Stimulated activated CD4-positive, alpha-beta T cell treated with anti-CD3 and anti-CD28 coated beads, Interleukin-1b, Interleukin-23, amount 100 ng/mL, for 48 hours (primary cell): ENCODE data around the gene CARMIL1.

Experiments
- DNase-seq: peaks from one replicate; pipeline ENCODE4 v3.0.0-alpha.2; 2020

CARMIL1 gene

DNA sequence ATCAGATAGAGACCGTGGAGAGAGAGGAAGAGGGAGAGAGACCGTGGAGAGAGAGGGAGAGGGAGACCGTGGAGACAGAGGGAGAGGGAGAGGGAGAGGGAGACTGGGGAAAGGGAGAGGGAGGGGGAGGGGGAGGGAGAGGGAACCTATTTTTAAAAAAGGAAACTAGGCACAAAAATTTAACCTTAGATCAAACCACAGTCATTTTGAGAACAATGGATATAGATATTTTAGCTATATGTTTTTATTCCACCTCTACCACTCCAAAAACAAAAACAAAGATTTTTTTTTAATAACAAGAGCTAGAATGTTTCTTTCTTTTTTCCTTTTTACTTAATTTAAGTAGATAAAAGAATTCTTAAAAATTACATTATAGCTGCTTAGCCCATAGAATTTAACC, 307.8 kb downstream of the CARMIL1 start:
- no peak for DNase-seq

GRCh38 chr6:25590986-25591385, 311.8 kb downstream of the CARMIL1 start:
- no peak for DNase-seq

- no peak for DNase-seq
Observed at GRCh38 chr6:25596928-25597818, 318.0 kb downstream of the CARMIL1 start.

DNA sequence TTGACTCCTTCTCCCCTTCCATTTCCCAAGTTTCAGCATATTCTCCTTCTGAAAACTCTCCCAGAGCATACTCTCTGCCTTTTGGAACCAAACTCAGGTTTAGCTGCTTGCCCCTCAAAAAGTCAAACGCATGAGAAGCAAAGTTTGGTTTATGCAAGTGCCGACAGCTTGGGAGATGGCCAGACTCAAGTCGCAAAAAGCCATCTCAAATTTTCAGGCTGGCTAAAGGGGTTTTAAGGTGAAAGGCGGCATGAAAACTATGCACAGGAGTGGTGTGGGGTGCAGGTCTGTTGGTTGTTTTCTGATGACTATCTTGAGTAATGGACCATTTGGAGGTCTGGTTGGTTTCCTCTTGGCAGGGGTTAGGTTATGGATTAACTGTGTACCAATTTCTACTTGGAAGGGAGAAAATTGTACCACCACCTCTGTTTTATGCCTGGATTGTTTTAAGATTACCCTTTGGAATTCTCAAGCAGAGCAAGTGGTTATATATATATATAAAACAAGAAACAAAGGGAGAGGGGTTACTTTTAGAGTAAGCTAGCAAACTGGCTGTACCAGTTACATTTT, 320.4 kb downstream of the CARMIL1 start:
- no peak for DNase-seq

DNA sequence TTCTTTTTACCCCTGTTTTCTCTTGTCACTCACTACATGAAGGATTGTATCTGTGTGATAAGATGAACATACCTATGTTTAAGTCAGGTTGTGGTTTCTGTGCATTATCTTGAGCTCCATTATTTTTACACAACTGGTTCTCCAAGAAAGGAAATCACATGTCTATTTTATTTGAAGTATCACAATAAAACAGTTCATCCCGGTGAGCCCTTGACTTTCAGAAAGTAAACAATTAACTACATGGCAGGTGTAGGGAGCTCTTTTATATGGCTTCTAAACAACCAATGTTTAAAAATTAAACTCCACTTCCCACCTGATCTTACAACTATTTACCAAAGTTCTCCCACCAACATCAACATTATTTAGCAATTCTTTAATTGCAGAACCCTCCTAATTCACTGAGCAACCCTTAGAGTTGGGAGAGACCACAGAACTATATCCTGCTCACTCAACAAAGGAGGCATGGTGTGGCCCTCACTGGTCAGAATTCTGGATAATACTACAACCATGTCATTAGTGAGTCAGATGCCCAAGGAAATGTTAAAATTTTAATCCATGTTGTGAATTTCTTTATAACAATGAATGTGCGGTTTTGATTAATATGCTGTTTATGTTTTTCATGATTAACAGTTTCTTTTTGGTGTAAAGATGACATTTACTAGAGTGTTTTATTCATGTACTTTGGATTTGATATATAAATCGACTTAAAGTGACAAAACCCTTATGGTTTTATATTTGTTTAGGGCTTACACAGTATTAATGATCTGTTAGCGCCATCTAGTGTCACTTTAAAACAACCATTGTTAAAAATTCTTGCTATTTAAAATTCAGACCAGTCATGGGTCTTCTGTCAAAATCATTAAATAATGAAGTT, 322.9 kb downstream of the CARMIL1 start:
- no peak for DNase-seq

- no peak for DNase-seq
Observed at GRCh38 chr6:25602674-25602982, 323.5 kb downstream of the CARMIL1 start.

- DNase-seq = no peak
Observed at GRCh38 chr6:25603251-25603650, 324.1 kb downstream of the CARMIL1 start.

DNA sequence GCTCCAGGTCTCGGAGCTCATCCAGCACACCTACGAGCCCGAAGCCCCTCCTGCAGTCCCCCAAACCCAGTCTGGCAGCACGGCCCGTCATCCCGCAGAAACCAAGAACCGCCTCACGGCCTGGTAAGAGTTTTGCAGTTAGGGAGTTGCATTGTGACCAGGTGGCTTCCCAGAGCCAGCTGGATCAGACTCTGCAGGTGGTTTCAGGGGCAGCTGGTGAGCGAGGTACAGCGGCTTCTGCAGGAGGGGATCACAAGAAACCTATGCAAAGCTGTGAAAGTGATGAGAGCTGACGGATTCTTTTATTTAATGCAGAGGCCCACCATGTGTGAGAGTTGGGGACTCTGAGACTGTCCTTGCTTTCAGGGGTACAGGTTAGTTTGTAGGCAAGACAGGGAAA, 327.0 kb downstream of the CARMIL1 start:
- DNase-seq = no peak

DNA sequence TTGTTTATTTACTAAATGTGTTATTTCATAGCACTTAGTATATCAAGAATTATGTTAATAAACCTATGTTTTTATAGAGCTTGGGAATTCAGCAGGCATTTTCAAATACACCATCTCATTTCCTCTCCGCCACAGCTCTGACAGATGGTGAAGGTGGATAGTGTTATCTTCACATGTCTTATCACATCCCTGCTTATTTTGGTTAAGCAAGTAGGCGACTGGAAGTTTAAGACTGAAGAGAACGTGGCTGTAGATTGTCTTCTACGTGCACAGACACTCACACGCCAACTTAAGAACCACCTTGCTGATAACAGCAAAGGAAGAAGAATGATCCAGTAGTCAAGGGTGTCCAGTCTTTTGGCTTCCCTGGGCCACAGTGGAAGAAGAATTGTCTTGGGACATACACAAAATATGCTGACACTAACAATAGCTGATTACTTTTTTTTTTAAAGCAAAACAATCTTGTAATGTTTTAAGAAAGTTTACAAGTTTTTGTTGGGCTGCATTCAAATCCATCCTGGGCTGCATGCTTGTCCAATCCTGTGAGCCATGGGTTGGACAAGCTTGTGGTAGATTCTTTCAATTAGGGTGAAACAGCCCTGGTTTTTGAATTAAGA, 329.5 kb downstream of the CARMIL1 start:
- DNase-seq = no peak

DNA sequence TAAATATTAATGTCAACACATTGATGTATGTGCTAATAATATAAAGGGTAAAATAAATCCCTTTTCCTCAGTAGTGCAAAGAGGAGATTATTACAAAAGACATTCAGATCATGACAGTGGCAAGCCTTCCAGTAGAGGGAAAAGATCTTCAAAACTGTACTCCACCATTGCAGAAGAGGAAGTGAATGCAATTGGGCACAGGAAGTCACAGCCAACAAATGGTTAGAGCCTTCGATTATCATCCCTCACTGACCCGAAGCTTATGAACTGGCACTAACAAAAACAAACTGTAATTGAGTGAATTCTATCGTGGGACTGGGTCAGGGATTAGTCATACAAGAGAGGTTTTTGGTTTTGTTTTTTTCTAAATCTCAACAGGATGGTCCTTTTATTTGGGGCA, 333.5 kb downstream of the CARMIL1 start:
- no peak for DNase-seq

GRCh38 chr6:25613415-25613814, 334.2 kb downstream of the CARMIL1 start:
- no peak for DNase-seq

DNA sequence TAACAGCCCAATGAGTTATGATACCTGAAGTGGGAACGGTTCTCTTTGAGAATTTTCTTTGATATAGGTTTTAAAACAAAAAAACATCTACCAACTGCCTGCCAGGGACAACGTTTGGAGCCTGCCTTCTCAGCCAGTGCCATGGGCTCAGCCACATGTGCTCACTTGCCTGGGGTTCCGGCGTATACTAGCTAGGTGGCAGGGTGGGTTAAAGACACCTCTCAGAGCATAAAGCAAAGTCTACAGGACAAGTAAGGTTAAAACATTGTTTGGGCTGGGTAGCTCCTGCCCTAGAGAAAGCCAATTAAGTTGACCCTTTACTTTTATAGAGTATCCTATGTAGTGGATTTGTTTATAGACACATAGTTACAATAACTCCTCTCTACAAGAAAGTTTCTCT, 334.9 kb downstream of the CARMIL1 start:
- DNase-seq = no peak

DNA sequence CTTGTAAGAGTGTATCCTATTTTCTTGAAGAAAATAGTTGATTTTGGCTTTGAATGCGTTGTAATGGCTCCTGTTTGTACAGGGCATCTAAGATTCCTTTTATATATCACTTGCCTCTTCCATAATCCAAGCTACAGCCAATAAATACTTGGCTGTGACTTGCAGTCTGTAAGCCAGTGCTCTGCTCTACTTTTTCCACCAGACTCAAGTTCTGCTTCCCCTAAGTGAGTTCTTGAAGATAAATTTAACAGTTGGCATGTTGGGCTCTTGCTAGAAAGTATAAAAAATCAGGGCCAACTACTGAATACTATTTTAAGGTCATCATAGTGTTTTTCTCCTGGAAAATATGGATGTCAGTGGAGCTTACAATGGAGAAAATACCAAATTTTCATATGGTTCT, 336.3 kb downstream of the CARMIL1 start:
- no peak for DNase-seq

DNA sequence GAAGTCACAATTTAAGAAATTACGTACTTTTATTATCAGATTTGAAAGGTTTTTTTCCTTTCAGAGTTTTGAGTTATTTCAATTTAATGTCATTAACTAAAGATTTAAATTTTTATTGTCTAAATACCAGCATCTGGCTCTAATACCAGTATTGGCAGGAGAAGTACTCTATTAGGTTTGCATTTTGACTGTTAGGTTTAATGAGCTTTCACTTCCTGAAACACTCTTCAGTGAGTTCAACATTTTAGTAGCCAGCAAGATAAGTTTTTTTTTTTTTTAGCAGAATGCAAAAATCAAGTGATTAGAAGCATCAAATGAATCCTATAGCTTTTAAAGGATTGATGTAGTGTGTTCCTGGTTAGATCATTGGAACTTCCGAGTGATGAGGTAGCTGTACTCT, 338.8 kb downstream of the CARMIL1 start:
- no peak for DNase-seq

- no peak for DNase-seq
Observed at GRCh38 chr6:25619217-25619616, 340.0 kb downstream of the CARMIL1 start.

DNA sequence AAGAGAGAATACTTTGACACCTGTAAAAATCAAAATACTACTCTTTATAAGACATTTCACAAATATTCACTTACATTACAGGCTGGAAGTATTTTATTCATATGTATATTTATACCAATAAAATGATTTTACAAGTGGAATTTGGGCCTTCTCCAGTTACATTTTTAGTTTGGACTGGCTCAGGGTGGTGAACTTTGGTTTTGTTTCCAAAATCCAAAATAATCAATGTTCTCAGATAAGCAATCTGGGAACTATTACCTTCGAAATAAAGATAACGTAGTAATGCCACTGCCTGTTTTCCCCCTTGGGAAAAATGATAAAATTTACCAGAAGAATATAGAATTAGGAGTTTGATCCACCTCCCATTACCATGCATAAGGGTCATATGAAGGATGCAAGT, 341.2 kb downstream of the CARMIL1 start:
- no peak for DNase-seq

DNA sequence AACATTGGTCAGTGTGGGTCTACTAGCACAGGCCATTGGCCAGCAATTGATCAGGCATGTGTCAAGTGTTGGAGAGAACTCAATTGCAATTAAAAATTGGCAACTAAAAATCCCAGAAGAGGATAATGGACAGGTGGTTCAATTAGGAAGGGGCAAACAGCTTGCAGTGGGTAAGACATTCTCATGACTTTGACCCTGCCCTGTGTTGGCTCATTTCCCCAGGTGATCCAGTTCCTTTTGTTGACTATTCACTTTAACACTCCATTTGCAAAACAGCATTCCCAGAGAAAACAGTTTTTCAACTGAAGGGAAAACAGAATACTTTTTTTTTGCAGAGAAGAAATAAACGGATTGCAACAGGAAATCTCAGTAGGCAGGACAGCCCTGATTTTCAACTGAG, 343.9 kb downstream of the CARMIL1 start:
- no peak for DNase-seq

DNA sequence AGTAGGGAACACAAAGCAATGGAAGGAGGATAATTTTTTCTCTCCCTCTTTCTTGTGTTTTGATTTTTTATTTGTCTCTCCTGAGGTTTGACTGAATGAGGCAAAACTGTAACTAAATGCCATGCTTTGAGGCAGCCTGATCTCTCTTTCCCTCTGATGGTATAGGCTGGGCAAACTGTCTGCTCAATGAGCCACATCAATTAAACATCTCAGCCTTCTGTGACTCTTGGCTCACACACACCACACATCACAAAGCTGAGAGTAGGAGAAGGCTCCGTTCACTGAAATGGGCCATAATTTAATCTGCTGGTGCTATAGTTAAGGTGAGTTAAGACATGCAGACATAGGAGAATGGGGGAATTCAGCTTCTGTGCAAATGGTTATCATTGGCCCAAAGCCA, 344.7 kb downstream of the CARMIL1 start:
- no peak for DNase-seq

- DNase-seq = no peak
Observed at GRCh38 chr6:25627001-25627400, 347.8 kb downstream of the CARMIL1 start.

DNA sequence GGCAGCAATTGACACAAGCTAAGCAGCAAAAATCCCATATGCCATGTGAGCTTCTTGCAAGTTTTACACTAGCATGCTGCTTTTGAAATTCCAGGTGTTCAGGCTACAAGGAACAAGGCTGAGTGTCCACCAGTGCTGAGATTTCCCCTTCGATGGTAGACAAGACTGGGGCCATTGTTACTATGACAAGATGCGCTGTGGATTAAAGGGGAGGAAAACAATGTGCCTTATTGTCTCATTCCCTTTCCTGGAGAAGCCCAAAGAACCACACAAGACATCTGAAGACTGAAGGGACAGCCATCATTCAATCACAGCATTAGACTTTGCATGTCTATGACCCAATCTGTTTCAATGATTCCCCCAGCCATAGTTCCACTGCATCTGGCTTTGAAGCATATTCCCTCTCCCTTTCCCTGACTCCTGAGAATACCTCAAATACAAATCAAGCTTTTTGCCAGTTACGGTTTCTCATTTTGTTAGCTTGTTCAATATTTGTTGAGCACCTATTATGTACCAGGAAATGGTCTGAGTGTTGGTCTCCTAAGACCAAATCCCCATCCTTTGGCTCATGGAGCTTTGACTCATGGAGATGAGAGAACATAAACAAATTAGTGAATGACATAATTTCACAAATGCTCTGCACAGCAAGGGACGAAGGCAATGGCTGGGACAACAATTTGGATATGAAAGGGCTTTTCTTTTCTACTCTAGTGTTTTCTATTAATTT, 349.5 kb downstream of the CARMIL1 start:
- no peak for DNase-seq

GRCh38 chr6:25629198-25629576, 350.0 kb downstream of the CARMIL1 start:
- DNase-seq = no peak

GRCh38 chr6:25630508-25631278, 351.5 kb downstream of the CARMIL1 start:
- no peak for DNase-seq
